ENCODE measurements around the gene SDR42E1. TPM values are rescaled to one million over a fixed set of nuclear protein-coding genes. Genes with fewer than 3 reads are reported as not detected.

Gene SDR42E1
- total RNA-seq, 1 experiment from 2014 or later = 0.07 TPM

GRCh38 chr16:82008957-82009592 lies 2.2 kb downstream of the SDR42E1 start:
- peaks cover 19% of the 10 kb centered on the region for H3K27me3 Mint-ChIP-seq (ENCODE audit: low read depth)
- DNase-seq (ENCODE audit: low spot score) = no peak
- ChIA-PET CTCF (no interaction called here), POLR2A (no interaction called here)
- no peak overlapping the region for H3K4me3 Mint-ChIP-seq
- no peak overlapping the region for H3K27ac Mint-ChIP-seq
- peaks cover 16% of the 10 kb centered on the region for H3K4me1 Mint-ChIP-seq
- peaks cover 56% of the 10 kb centered on the region for H3K9me3 Mint-ChIP-seq
- peaks cover 44% of the 10 kb centered on the region for H3K36me3 Mint-ChIP-seq
- no peak for ATAC-seq
- TF ChIP-seq ATF3 (CRISPR knock-in tag; conservative IDR thresholded peaks at IDR 0.05) (no peak), KAT7 (CRISPR knock-in tag; IDR thresholded peaks at IDR 0.05; ENCODE audit: borderline replicate concordance) (no peak), ZNF317 (CRISPR knock-in tag; IDR thresholded peaks at IDR 0.05; ENCODE audit: borderline replicate concordance, low read depth) (no peak), ATF2 (CRISPR knock-in tag; IDR thresholded peaks at IDR 0.05; ENCODE audit: borderline replicate concordance, low read depth) (no peak), MLX (CRISPR knock-in tag; IDR thresholded peaks at IDR 0.05) (no peak), FOXP1 (CRISPR knock-in tag; IDR thresholded peaks at IDR 0.05; ENCODE audit: borderline replicate concordance) (no peak), USF1 (CRISPR knock-in tag; IDR thresholded peaks at IDR 0.05) (no peak), ZNF121 (CRISPR knock-in tag; IDR thresholded peaks at IDR 0.05) (no peak), TCF7 (CRISPR knock-in tag; IDR thresholded peaks at IDR 0.05; ENCODE audit: low read depth) (no peak), ETV6 (CRISPR knock-in tag; IDR thresholded peaks at IDR 0.05) (no peak), PREB (CRISPR knock-in tag; IDR thresholded peaks at IDR 0.05; ENCODE audit: borderline replicate concordance) (no peak), OVOL2 (CRISPR knock-in tag; IDR thresholded peaks at IDR 0.05; ENCODE audit: borderline replicate concordance) (no peak), SMAD4 (CRISPR knock-in tag; IDR thresholded peaks at IDR 0.05) (no peak), ZNF532 (CRISPR knock-in tag; IDR thresholded peaks at IDR 0.05; ENCODE audit: borderline replicate concordance) (no peak), ZSCAN18 (CRISPR knock-in tag; IDR thresholded peaks at IDR 0.05) (no peak), AFF4 (CRISPR knock-in tag; IDR thresholded peaks at IDR 0.05; ENCODE audit: borderline replicate concordance) (no peak), GRHL2 (CRISPR knock-in tag; IDR thresholded peaks at IDR 0.05; ENCODE audit: insufficient replicate concordance, severe bottlenecking) (no peak), GTF2I (CRISPR knock-in tag; conservative IDR thresholded peaks at IDR 0.05) (no peak)
